ENCODE results near the gene ACE.
A peak's percentile ranks its signal among the peaks of the same experiment; 100 is the strongest.

ACE gene

GRCh38 chr17:63491413-63491812 is 14.6 kb downstream of the ACE start:
- DNase-seq (ENCODE audit: low spot score), result no peak

GRCh38 chr17:63491977-63492618 is 15.2 kb downstream of the ACE start:
- no CpG with 5 or more reads among the region's 10 CpGs for WGBS, 2 donors (ENCODE audit: extremely low coverage in 2 of 2, insufficient read length in 2 of 2, insufficient replicate concordance in 1 of 2)
- no peak overlapping the region for H2BK120ac ChIP-seq (ENCODE audit: low read depth, low read length)
- H3K4me1 ChIP-seq (ENCODE audit: control insufficient read depth in 2 of 2, insufficient read depth in 1 of 2, low read depth in 1 of 2, low read length in 2 of 2), result no peaks in the 10 kb centered on the region
- no peak overlapping the region for H4K8ac ChIP-seq (ENCODE audit: low read depth, low read length)
- no peaks in the 10 kb centered on the region for H3K9me3 ChIP-seq (replicated peaks in 1 of 2; ENCODE audit: control insufficient read depth in 2 of 2, insufficient read depth in 1 of 2, low read depth in 1 of 2, low read length in 2 of 2)
- no peak overlapping the region for H2BK5ac ChIP-seq (ENCODE audit: low read length)
- H4K91ac ChIP-seq (ENCODE audit: low read depth, low read length, poor library complexity), result no peak overlapping the region
- H3K79me1 ChIP-seq (ENCODE audit: low read depth, low read length), result no peaks in the 10 kb centered on the region
- no peak for DNase-seq (ENCODE audit: low spot score)
- no peak overlapping the region for H2BK12ac ChIP-seq (ENCODE audit: low read length)
- H2AFZ ChIP-seq (ENCODE audit: low read length), result no peak overlapping the region
- H2AK5ac ChIP-seq (ENCODE audit: low read depth, low read length), result no peak overlapping the region
- no peaks in the 10 kb centered on the region for H3K36me3 ChIP-seq (replicated peaks in 1 of 2; ENCODE audit: control insufficient read depth in 2 of 2, insufficient read depth in 2 of 2, low read length in 2 of 2)
- no peak overlapping the region for H3K4me2 ChIP-seq (ENCODE audit: insufficient read depth, low read length, poor library complexity, severe bottlenecking)
- H3K27me3 ChIP-seq (ENCODE audit: control insufficient read depth in 3 of 3, insufficient read depth in 3 of 3, low read depth in 1 of 3, low read length in 3 of 3), result peaks cover 0 to 66% (median 0%) of the 10 kb centered on the region in 3 experiments
- H3K23ac ChIP-seq (ENCODE audit: low read depth, low read length, poor library complexity), result peak overlapping the region; percentile 45
- H3K18ac ChIP-seq (ENCODE audit: low read length), result no peak overlapping the region
- H2BK15ac ChIP-seq (ENCODE audit: low read length), result no peak overlapping the region
- H3K4me3 ChIP-seq (ENCODE audit: low read length in 2 of 2), result no peak overlapping the region
- no peak overlapping the region for H3K4ac ChIP-seq (ENCODE audit: low read length)
- H3K14ac ChIP-seq (ENCODE audit: low read length), result no peak overlapping the region
- no peak overlapping the region for H3K27ac ChIP-seq (replicated peaks; ENCODE audit: low read length)
- H3K9ac ChIP-seq (ENCODE audit: low read depth, low read length, poor library complexity), result no peak overlapping the region

More at GRCh38 chr17:63491413-63491812, 14.6 kb downstream of the ACE start:
- no peak overlapping the region for H2BK15ac ChIP-seq (ENCODE audit: low read length)
- no peak overlapping the region for H2BK120ac ChIP-seq (ENCODE audit: low read depth, low read length)
- no peak overlapping the region for H3K4ac ChIP-seq (ENCODE audit: low read length)
- no peaks in the 10 kb centered on the region for H3K9me3 ChIP-seq (replicated peaks in 1 of 2; ENCODE audit: control insufficient read depth in 2 of 2, insufficient read depth in 1 of 2, low read depth in 1 of 2, low read length in 2 of 2)
- no peak overlapping the region for H2AFZ ChIP-seq (ENCODE audit: low read length)
- H3K4me3 ChIP-seq (ENCODE audit: low read length in 2 of 2), result no peak overlapping the region
- H3K23ac ChIP-seq (ENCODE audit: low read depth, low read length, poor library complexity), result peak overlapping the region; percentile 18
- no peaks in the 10 kb centered on the region for H3K36me3 ChIP-seq (replicated peaks in 1 of 2; ENCODE audit: control insufficient read depth in 2 of 2, insufficient read depth in 2 of 2, low read length in 2 of 2)
- H3K27me3 ChIP-seq (ENCODE audit: control insufficient read depth in 3 of 3, insufficient read depth in 3 of 3, low read depth in 1 of 3, low read length in 3 of 3), result peaks cover 0 to 73% (median 0%) of the 10 kb centered on the region in 3 experiments
- no peak overlapping the region for H3K4me2 ChIP-seq (ENCODE audit: insufficient read depth, low read length, poor library complexity, severe bottlenecking)
- no peak overlapping the region for H2AK5ac ChIP-seq (ENCODE audit: low read depth, low read length)
- H3K27ac ChIP-seq (replicated peaks; ENCODE audit: low read length), result no peak overlapping the region
- H2BK5ac ChIP-seq (ENCODE audit: low read length), result no peak overlapping the region
- no CpG with 5 or more reads among the region's 8 CpGs for WGBS, 2 donors (ENCODE audit: extremely low coverage in 2 of 2, insufficient read length in 2 of 2, insufficient replicate concordance in 1 of 2)
- H3K79me1 ChIP-seq (ENCODE audit: low read depth, low read length), result no peaks in the 10 kb centered on the region
- no peaks in the 10 kb centered on the region for H3K4me1 ChIP-seq (ENCODE audit: control insufficient read depth in 2 of 2, insufficient read depth in 1 of 2, low read depth in 1 of 2, low read length in 2 of 2)
- no peak overlapping the region for H3K9ac ChIP-seq (ENCODE audit: low read depth, low read length, poor library complexity)
- no peak overlapping the region for H4K91ac ChIP-seq (ENCODE audit: low read depth, low read length, poor library complexity)
- no peak overlapping the region for H3K18ac ChIP-seq (ENCODE audit: low read length)
- H4K8ac ChIP-seq (ENCODE audit: low read depth, low read length), result no peak overlapping the region
- H3K14ac ChIP-seq (ENCODE audit: low read length), result no peak overlapping the region
- H2BK12ac ChIP-seq (ENCODE audit: low read length), result peak overlapping the region; percentile 5

GRCh38 chr17:63492940-63493339 is 16.1 kb downstream of the ACE start:
- no peak overlapping the region for H2BK5ac ChIP-seq (ENCODE audit: low read length)

GRCh38 chr17:63493411-63493810 is 16.6 kb downstream of the ACE start:
- Histone ChIP-seq H3K14ac (ENCODE audit: low read length) (no peak overlapping the region), H3K4me1 (ENCODE audit: control insufficient read depth in 2 of 2, insufficient read depth in 1 of 2, low read depth in 1 of 2, low read length in 2 of 2) (peaks cover 3 to 4% of the 10 kb centered on the region in 2 donors), H2BK5ac (ENCODE audit: low read length) (no peak overlapping the region), H3K36me3 (replicated peaks in 1 of 2; ENCODE audit: control insufficient read depth in 2 of 2, insufficient read depth in 2 of 2, low read length in 2 of 2) (no peaks in the 10 kb centered on the region), H2AK5ac (ENCODE audit: low read depth, low read length) (no peak overlapping the region), H3K27ac (replicated peaks; ENCODE audit: low read length) (no peak overlapping the region), H2BK12ac (ENCODE audit: low read length) (no peak overlapping the region), H3K9me3 (replicated peaks in 1 of 2; ENCODE audit: control insufficient read depth in 2 of 2, insufficient read depth in 1 of 2, low read depth in 1 of 2, low read length in 2 of 2) (no peaks in the 10 kb centered on the region), H3K27me3 (ENCODE audit: control insufficient read depth in 3 of 3, insufficient read depth in 3 of 3, low read depth in 1 of 3, low read length in 3 of 3) (peaks cover 0 to 64% (median 0%) of the 10 kb centered on the region in 3 experiments), H4K8ac (ENCODE audit: low read depth, low read length) (no peak overlapping the region), H3K23ac (ENCODE audit: low read depth, low read length, poor library complexity) (peak overlapping the region; percentile 23), H3K9ac (ENCODE audit: low read depth, low read length, poor library complexity) (peak overlapping the region; percentile 9), H3K18ac (ENCODE audit: low read length) (no peak overlapping the region), H2BK120ac (ENCODE audit: low read depth, low read length) (no peak overlapping the region), H2AFZ (ENCODE audit: low read length) (no peak overlapping the region), H3K4me2 (ENCODE audit: insufficient read depth, low read length, poor library complexity, severe bottlenecking) (no peak overlapping the region), H3K4ac (ENCODE audit: low read length) (no peak overlapping the region), H3K79me1 (ENCODE audit: low read depth, low read length) (no peaks in the 10 kb centered on the region), H2BK15ac (ENCODE audit: low read length) (no peak overlapping the region), H4K91ac (ENCODE audit: low read depth, low read length, poor library complexity) (no peak overlapping the region), H3K4me3 (ENCODE audit: low read length in 2 of 2) (no peak overlapping the region)
- no CpG with 5 or more reads among the region's 9 CpGs for WGBS, 2 donors (ENCODE audit: extremely low coverage in 2 of 2, insufficient read length in 2 of 2, insufficient replicate concordance in 1 of 2)
- no peak for DNase-seq (ENCODE audit: low spot score)

More at GRCh38 chr17:63492940-63493339, 16.1 kb downstream of the ACE start:
- H3K27ac ChIP-seq (replicated peaks; ENCODE audit: low read length), result no peak overlapping the region
- H3K4me2 ChIP-seq (ENCODE audit: insufficient read depth, low read length, poor library complexity, severe bottlenecking), result no peak overlapping the region
- no peak overlapping the region for H2BK15ac ChIP-seq (ENCODE audit: low read length)
- H3K4ac ChIP-seq (ENCODE audit: low read length), result no peak overlapping the region
- no peak overlapping the region for H3K23ac ChIP-seq (ENCODE audit: low read depth, low read length, poor library complexity)
- no peak for DNase-seq (ENCODE audit: low spot score)
- H2BK120ac ChIP-seq (ENCODE audit: low read depth, low read length), result no peak overlapping the region
- H3K36me3 ChIP-seq (replicated peaks in 1 of 2; ENCODE audit: control insufficient read depth in 2 of 2, insufficient read depth in 2 of 2, low read length in 2 of 2), result no peaks in the 10 kb centered on the region
- no peak overlapping the region for H3K14ac ChIP-seq (ENCODE audit: low read length)
- H3K27me3 ChIP-seq (ENCODE audit: control insufficient read depth in 3 of 3, insufficient read depth in 3 of 3, low read depth in 1 of 3, low read length in 3 of 3), result peaks cover 0 to 64% (median 0%) of the 10 kb centered on the region in 3 experiments
- H2AFZ ChIP-seq (ENCODE audit: low read length), result no peak overlapping the region
- no peak overlapping the region for H3K9ac ChIP-seq (ENCODE audit: low read depth, low read length, poor library complexity)
- H3K18ac ChIP-seq (ENCODE audit: low read length), result no peak overlapping the region
- no peaks in the 10 kb centered on the region for H3K9me3 ChIP-seq (replicated peaks in 1 of 2; ENCODE audit: control insufficient read depth in 2 of 2, insufficient read depth in 1 of 2, low read depth in 1 of 2, low read length in 2 of 2)
- no peak overlapping the region for H3K4me3 ChIP-seq (ENCODE audit: low read length in 2 of 2)
- H2BK12ac ChIP-seq (ENCODE audit: low read length), result no peak overlapping the region
- no peaks in the 10 kb centered on the region for H3K79me1 ChIP-seq (ENCODE audit: low read depth, low read length)
- H4K91ac ChIP-seq (ENCODE audit: low read depth, low read length, poor library complexity), result no peak overlapping the region
- no peak overlapping the region for H2AK5ac ChIP-seq (ENCODE audit: low read depth, low read length)
- WGBS, 2 donors (ENCODE audit: extremely low coverage in 2 of 2, insufficient read length in 2 of 2, insufficient replicate concordance in 1 of 2), result no CpG with 5 or more reads among the region's 6 CpGs
- peaks cover 3 to 4% of the 10 kb centered on the region in 2 donors for H3K4me1 ChIP-seq (ENCODE audit: control insufficient read depth in 2 of 2, insufficient read depth in 1 of 2, low read depth in 1 of 2, low read length in 2 of 2)
- H4K8ac ChIP-seq (ENCODE audit: low read depth, low read length), result no peak overlapping the region
